ENCODE results near the gene RPS6KL1.

The RPS6KL1 gene

DNA sequence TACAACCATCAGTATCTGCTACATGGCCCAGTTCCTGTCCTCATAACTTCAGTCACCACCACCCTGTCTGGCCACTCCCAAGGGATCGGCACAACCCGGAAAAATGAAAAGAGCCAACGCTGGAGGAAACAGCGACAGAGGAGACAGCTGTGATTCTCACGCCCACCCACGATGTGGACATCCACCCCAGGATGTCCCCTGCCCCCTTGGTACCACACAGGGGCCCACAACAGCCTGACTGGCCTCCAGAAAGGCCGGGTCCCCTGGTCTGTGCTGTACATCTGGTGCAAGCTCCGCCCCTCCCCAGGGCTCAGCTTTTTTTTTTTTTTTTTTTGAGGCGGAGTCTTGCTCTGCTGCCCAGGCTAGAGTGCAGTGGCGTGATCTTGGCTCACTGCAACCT, 12.5 kb downstream of the RPS6KL1 start:
- DNase-seq, result no peak

DNA sequence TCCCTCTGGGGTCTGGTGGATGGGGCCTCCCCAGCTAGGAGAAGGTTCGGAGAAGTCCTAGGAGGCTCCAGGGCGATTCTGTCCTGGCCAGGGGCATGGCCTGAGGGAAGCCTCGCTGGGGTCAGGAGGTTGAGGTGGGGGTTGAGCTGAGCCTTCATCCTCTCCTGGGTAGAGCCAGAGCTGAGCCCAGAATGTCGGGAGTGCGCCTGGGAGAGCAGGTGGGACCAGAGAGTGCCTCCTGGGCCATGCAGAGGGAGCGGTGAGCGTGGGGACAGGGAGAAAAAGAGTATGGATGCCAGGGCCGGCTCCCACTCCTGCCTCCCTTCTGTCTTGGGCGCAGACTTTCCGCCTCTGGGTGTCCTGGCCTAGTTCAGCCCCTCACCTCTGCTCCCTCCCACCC, 13.1 kb downstream of the RPS6KL1 start:
- no peak for DNase-seq

DNA sequence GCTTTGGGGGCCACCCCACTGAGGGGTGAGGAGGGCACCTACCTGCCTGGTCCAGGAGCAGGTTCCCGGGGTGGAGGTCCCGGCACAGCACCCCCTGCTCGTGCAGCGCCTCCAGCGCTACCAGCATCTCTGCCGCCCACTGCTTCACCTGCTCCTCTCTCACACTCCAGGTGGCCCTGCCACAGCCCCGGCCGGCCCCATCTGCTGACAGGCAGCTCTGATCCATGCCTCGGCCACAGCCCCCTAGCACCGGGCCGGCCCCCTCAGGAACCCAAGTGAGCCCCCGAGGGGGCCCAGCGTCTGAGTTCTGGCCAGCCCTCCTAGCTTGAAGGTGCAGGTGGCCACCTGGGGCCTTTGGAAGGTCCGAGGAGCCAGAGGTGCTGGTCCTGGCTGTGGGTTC, 13.6 kb downstream of the RPS6KL1 start:
- no peak for DNase-seq

DNA sequence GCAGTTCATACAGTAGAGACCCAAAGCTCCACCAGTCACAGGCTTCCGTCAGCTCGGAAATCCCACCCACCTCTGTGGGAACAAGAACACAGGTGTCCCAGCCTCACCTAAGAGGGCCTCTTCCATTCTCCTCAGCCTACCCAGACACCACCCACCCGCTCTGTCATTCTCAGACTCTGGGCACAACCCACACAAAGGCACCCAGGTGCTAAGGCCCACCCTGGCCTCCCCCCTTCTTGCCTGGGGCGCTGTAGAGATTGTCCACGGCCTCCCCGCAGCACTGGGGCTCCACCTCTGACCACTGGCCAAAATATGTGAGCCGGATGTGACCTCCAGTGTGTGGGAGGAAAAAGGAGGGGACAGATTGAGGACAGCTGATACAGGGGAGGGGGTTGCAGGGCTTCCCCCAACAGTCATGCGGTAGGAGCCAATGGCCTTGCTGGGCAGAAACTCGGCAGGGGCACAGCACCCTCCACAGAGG, 14.2 kb downstream of the RPS6KL1 start:
- DNase-seq, result no peak

DNA sequence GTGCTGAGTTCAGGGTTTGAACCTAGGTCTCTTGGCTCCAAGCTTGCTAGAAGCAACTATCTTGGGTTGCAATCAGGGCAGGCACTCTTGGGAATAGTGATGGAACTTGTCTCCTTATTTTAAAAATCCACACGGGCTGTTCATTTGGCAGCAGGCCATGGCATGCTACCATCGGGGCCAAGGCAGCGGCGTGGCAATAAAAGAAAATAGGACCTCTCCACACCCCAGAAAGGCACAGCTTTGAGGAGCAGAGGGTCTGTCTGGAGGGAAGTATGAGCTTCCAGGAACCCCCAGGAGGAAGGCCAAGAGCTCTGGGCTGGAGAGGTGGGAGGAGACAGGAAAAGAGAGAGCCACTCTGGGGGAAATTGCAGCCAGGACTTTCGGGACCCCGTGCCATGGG, 15.3 kb downstream of the RPS6KL1 start:
- DNase-seq, result no peak

DNA sequence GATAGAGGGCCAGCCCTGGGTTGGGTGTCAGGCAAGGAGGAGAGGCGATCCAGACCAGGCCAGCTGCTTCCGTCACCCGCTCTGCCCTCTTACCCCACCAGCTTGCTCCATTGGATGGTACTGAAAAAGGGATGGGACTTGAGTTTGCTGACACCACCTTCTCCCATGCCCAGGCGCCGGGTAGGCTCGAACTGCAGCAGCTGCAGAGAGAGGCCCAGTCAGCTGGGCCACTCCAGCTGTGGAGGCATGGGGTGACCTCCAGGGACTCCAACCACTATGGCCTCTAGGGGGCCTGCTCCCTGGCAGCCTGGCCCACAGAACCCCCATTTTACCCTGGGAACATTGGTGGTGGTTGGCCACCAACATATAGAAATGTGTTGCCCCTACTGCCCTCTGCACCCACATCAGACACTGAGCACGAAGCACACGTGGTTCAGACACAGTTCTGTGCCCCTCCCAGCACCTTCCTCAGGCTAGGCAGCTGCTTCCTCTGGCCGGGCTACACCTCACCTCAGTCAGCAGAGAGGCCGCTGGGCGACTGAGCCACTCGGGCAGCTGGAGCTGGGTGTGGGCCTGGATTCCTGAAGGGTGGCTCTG, 16.0 kb downstream of the RPS6KL1 start:
- no peak for DNase-seq

DNA sequence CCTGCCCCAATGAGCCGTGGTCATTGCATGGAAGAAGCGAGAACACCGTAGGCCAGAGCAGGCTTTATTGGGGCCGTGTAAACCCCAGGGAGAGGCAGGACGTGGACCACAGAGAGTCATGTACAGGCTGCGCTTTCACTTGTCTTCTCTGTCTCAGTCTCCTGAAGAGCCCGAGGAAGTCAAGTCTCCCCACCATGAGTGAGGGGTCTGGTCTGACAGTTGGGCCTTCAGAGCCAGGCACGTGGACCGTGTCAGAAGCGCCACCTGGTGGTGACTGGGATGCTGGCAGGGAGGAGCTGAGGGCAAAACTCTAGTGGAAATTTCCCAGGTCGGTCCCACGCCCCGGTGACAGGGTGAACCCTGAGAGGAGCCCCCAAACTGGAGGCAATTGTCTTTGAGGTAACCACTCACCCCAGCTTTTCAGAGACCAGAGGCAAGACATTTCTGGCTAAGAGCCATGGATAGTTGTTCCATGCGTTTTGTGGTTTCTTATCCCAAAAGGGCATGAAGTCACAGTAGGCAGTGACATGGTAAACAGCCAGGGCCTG, 17.4 kb downstream of the RPS6KL1 start:
- DNase-seq, result peak; percentile 82

DNA sequence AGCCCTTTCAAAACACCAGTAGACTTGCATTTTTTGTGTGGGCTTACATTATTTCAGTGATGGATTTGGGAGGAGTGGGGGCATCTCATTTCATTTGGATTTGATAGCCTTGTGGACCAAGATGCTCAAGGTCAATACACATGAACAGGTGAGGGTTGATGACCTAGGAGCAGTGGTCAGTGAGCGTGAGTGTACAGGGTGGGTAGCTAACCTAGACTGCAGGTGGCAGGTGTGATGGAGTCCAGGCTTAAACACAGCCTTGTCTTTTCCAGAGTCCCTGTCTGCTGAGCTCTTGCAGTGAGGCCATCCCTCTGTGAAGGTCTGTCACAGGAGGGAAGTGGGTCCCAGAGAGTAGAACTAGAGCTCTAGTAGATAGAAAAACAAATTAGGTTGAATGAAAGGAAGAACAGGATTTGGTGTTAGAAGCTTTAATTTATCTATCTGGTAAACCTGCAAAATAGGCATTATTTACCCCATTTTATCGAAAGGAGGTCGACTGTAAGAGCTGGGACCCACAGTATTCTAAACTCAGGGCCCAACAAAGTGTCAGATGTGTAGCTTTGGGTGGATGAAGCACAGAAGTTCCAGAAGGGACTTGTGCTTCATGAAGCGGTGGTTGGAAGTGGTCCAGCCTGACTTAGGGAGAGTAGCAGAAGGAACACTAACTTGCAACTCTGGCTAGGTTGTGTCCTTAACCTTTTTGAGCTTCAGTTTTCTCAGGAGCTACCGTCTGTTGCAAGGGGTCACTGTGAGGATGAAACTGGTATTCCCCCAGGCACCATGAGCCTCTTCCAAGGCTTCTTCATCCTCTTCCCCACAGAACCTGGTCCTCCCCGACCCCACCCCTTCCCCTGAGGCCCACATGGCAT, 18.2 kb downstream of the RPS6KL1 start:
- DNase-seq, result no peak

DNA sequence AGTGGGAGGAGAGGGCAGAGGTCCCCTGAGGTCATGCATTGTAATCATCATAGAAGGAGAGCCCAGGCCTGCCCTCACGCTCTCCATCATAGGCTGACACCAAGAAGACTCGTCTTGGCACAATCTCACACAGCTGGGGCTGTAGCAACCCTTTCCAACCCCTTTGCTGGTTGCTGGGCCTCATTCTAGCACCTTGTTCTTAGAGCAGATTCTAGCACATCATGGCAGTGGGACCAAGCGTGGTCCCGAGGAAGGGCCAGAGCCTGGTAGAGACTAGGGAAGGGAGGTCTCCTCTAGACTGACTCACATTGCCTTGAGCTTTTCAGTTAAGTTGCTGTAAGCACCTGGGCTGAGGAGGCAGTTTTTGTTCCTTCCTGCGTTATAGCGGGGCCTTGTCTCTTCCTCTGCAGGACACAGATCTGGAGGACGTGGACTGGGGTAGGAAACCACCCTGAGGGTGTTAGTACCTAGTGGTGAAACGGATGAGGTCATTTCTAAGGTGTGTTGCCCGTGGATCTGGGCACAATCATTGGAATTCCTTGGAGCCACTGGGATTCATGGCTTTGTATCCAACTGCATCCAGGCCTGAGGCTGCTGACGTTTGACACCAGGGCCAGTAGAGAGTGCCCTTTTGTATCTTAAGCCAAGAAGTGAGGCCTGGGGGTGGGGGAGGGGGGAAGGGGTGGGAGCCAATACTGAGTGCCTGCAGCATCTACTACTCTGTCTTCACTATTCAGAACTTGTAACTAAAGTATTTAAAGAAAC, 19.9 kb downstream of the RPS6KL1 start:
- no peak for DNase-seq

DNA sequence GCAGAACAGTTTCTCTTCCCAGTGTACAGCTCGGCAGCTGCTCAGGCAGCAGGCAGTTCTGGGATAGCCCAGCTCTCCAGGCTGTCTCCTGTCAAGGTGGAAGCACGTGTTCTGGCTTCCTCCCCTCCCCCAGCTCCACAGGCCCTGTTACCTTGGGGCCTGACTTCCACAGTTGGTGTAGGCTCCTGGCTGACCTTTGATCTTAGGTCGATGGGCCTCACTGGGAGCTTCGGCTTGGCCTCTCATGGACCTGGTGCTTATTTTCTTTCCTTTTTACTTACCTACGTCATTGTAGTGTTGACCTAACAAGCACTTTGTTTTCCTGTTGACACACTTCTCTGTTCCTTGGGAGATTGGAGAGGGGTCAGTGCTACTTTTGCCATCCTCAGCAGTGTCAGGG, 24.4 kb downstream of the RPS6KL1 start:
- no peak for DNase-seq

DNA sequence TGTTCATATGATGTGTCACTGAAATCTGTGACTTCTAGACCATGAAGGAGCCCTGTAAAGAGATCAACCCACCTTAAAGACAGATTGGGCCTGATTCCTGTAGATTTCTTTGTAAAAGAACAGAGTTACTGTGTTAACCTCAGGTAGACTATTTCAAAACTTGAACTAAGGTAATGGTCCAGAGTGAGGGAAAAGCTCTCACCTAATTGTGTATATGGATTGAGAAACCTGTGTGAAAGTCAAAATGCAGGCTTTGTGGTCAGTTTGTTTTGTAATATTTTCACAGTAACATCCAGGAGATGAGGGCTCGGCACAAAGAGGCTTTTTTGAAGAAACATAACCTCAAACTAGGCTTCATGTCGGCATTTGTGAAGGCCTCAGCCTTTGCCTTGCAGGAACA, 25.0 kb downstream of the RPS6KL1 start:
- no peak for DNase-seq

DNA sequence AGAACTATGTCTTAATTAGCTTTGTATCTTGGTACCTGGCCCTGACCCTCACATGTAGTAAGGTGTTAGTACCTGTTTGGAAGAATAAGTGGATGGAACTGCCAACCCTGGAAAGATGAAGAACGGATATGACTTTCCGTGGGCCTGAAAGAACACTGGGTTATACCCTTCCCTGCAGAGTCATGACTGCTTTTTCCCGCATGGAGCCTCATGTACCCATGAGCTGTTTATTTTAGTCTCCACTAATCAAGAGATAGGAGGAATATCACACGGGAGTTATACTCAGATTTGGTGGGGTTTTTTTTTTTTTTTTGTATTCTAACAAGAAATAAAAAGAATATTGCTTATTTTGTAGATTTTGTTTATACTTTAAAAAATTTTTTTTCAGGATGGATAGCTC, 25.4 kb downstream of the RPS6KL1 start:
- DNase-seq, result no peak

DNA sequence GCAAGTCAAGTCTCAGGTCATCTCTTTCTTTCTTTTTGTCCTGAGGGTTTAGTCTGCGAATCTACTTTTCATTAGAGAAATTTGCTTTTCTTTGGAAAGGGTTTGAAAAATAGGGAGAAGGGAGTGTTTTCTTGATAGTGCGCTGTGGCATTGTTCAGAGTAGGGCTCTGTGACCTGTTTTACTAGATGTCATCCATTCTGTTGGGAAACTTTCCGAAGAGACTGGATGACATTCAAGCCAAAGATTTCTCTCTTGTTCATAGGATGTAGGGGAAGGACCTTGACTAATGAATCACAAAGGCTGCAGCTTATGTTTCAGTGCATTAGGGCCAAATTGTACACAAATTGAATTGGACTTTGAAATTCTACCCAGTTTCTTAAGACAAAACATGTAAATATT, 26.7 kb downstream of the RPS6KL1 start:
- DNase-seq, result no peak

DNA sequence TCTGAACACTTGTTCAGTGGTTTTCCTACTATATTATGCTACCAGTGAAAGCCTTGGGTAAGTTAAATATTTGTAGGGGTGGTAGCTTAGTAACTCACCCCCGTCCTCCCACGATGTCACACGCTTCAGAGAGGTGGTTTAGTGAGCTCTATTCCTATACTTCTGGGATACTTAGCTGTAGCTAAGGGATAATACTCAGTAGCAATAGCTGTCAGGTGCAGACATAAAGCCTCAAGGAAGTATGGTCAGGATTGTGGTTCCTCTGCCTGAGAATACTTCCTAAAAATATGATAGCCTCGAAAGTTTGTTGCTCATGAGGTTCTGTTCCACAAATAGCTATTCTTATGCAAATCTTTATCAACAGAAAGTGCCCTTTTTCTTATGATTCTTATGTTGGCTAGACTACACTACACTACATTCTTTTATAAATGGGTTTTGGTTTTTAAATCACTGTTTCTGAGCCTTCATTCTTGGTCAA, 29.4 kb downstream of the RPS6KL1 start:
- DNase-seq, result no peak

DNA sequence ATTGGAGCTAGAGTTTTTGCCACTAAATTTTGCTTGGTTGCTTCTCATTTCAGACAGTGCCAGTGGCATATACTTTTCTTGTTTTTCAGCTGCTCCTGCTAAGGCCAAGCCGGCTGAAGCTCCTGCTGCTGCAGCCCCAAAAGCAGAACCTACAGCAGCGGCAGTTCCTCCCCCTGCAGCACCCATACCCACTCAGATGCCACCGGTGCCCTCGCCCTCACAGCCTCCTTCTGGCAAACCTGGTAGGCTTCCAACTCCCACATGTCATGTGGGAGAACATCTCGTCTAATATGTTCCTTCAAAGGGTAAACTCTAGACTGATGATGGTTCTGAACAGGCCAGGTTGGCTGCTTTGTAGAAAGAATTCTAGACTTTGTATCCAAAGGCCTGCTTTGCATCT, 30.3 kb downstream of the RPS6KL1 start:
- no peak for DNase-seq

DNA sequence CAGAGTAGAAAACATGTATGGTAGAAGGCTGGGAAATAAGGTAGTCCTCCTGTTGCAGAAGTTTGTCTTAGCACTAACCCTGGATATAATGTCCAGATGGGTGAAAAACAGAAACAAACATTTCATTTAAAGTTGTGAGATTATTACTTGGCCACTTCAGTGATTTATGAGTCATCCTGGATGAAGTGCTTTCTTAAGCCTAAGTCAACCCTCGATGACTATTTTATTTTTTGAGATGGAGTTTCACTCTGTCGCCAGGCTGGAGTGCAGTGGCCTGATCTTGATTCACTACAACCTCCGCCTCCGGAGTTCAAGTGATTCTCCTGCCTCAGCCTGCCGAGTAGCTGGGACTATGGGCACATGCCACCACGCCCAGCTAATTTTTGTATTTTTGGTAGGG, 31.2 kb downstream of the RPS6KL1 start:
- DNase-seq, result no peak

DNA sequence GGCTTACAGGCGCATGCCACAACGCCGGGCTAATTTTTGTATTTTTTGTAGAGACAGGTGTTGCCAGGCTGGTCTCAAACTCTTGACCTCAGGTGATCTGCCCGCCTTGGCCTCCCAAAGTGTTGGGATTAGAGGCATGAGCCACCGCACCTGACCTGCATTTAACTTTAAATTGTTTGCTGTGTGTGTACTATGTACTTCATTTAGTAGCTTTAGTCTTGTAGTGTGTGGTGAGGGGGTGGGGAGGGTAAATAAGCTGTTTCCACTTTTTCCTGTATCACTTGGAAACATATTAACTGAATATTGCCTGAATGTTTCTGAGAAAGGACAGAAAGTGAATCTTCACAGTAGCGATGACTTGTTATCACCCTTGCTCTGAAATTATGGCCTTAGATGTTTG, 32.8 kb downstream of the RPS6KL1 start:
- no peak for DNase-seq

DNA sequence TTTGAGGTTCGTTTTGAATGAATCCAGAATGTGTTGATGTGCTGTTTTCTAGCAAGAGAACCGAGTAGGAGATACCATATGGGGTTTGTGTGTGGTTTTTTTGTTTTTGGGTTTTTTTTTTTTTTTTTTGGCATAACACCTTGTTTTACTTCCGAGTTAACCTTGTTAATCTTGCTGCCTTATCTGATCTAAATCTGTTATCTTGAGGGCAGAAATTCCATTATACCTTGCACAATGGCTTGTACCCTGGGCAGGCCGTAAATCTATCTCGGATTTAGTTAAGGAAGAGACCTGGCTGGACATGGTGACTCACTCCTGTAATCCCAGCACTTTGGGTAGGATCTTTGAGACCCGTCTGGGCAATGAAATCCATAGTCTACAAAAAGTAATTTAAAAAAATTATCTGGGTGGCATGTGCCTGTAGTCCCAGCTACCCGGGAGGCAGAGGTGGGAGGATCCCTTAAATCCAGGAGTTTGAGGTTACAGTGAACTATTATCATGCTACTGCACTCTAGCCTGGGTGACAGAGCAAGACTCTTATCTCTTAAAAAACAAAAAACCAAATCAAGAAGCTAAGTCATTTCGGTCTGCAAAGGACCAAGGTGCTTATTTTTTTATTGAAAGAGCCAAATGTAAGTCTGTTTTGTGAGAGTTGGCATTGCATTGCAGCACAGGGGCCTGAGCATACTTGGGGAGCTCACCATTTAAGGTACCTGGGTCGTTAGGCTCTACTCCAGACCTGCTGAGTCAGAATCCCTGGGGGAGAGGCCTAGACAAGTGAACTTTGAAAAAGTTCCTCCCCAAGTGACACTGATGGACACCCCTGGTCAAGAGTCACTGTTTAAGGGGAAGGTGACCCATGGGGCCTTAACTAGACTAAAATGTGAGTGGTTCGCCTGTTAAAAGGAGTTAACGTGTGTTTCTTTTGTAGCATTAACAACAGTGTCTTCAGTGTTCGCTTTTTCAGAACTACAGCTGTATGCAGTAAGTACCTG, 34.6 kb downstream of the RPS6KL1 start:
- no peak for DNase-seq

DNA sequence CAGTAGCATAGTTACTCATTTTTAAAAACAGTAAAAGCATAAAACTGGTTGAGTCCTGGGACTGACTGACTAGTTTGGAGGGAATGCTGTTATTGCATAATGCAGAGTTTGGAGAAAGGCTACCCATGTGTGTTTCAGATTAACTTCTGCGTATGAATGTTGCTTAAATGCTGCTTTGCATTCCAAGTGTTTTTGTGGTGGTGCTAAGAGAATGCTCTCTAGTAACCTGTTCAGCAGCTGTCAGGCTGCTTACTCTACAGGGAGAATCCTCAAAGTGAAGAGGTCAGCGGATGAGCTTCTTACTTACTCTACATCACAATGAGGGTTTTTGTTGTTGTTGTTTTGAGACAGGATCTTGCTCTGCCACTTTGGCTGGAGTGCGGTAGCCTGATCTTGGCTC, 37.1 kb downstream of the RPS6KL1 start:
- DNase-seq, result no peak

DNA sequence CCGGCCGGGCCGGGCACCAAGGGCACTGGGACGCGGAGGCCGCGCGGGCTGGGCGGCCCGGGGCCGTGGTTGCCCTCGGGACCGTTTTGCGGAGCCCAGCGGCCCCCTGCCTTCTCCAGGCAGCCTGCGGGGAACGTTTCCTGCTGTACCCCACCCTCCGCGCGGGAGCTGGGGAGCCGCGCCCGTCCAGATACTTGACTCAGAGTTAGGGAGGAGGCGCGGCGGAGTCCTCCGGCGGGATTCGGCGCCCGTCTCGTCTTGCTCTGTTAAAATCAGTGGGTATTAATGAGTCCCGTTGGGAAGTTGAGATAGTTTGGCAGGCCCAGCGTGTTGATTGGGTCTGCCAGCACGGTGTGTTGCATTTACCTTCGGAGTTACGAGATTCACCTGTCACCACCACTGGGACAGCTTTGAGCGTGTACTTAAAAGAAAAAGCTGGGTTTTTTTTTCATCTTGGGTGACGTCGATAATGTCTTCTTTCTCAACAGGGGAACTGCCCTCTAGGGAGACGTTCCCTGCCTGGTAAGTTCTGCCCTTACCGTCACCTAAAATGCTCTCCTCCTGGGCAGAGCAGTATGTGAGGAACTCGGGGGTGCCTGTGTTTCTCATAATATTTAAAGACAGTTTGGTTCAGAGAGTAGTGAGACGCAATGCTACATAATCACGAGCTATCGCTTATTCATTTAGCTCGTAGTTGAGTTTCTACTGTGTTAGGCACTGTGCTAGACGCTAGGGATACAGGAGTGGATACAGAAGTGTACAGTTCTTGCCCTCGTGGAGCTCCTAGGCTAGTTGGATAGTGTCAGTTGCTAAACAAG, 40.7 kb downstream of the RPS6KL1 start:
- peak; percentile 43 for DNase-seq

DNA sequence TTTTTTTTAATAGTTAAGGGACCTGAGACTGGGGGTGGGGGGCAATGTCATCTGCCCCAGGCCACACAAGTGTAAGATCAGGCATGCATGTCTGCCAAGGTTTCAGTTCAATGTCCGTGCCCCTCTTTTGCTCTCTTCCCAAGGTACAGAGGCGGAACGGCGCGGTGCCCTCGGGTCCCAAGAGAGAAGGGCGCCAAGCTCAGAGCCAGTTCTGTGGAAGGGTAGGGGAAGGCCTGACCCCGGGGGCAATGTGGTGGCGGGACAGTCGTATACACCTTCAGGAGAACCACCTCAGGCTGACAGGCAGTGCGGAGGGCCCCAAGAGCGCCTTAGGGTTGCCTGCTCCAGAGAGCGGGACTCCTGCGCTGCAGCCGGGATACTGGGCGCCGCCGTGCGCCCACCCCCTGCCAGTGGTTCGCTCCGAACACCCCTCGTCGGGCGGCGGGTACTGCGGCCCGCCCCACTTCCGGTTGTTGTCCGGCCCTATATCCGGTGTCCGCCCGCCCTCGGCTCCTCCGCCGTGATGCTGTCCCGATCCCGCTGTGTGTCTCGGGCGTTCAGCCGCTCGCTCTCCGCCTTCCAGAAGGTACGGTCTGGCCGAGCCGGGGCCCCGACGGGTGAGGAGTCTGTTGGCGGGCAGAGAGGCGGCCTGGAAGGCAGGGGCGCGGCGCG, 41.5 kb downstream of the RPS6KL1 start, which contains the start of gene DLST:
TSS of gene DLST (plus strand) at position 486 of the 672 bp plus-strand sequence. CDS start at position 524, 38 bp downstream.
- peak; percentile 84 for DNase-seq
